D721Med (cell line): Measurements from ENCODE around the gene CRYBG3.
"Not testable (repeated sequence)": the region's sequence is repeated elsewhere in the genome, so short reads cannot be mapped to it uniquely, and the experiment has no call there.

Experiments used
- DNase-seq: peaks from one replicate; pipeline ENCODE4 v3.0.0; 2011; ENCODE audit warnings: low spot score; ENCODE audit not compliant: insufficient read length
- FAIRE-seq: peaks from 2 replicates; lab custom pipeline; 2011; peaks lifted over from hg19 to GRCh38; lab: Jason Lieb, UNC
- TF ChIP-seq, protein P1 (sequence below): IDR thresholded peaks from 2 replicates; pipeline ENCODE4 v1.5.1; 2012; ENCODE audit warnings: mild to moderate bottlenecking, control low read depth; ENCODE audit not compliant: insufficient read depth; ENCODE audit errors: missing control alignments

CRYBG3 gene

DNA sequence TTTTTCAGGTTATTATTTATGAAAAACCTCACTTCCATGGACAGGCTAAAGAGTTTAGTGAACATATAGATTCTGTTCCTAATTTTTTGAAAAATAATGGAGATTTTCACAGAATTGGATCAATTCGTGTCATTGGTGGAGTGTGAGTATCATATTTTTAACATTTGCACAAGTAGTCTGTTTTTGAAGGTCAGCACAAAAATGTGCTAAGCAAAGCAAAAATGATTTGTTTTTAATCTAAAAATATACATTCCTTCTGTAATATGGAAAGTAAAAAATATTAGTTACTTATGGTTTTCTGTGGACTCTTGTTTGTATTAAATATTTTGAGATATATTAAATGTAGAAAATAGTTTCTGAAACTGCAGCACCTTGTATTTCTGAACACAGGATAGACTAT, 71.0 kb downstream of the CRYBG3 start:
- TF ChIP-seq, protein P1, sequence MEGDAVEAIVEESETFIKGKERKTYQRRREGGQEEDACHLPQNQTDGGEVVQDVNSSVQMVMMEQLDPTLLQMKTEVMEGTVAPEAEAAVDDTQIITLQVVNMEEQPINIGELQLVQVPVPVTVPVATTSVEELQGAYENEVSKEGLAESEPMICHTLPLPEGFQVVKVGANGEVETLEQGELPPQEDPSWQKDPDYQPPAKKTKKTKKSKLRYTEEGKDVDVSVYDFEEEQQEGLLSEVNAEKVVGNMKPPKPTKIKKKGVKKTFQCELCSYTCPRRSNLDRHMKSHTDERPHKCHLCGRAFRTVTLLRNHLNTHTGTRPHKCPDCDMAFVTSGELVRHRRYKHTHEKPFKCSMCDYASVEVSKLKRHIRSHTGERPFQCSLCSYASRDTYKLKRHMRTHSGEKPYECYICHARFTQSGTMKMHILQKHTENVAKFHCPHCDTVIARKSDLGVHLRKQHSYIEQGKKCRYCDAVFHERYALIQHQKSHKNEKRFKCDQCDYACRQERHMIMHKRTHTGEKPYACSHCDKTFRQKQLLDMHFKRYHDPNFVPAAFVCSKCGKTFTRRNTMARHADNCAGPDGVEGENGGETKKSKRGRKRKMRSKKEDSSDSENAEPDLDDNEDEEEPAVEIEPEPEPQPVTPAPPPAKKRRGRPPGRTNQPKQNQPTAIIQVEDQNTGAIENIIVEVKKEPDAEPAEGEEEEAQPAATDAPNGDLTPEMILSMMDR = no peak
- DNase-seq (no peak), FAIRE-seq (no peak)

DNA sequence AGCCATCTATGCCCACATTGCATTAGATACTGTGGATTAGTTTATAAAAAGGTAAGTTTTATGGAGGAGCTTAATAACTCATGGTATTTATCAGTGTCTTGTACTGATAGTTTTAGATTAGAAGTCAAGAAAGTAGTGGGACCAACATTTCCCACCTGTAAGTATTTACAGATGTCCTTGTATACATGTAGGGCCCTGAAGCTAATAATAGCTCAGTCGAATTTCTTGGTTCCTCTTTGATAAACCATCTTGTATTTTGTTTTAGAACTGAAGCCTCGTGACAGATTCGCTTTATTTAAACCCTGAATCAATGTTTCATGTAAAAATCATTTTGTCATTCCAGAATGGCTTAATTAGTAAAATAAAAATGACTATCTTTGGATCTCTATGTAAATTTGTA, 73.4 kb downstream of the CRYBG3 start:
- TF ChIP-seq, protein P1 = no peak
- no peak for FAIRE-seq
- no peak for DNase-seq

DNA sequence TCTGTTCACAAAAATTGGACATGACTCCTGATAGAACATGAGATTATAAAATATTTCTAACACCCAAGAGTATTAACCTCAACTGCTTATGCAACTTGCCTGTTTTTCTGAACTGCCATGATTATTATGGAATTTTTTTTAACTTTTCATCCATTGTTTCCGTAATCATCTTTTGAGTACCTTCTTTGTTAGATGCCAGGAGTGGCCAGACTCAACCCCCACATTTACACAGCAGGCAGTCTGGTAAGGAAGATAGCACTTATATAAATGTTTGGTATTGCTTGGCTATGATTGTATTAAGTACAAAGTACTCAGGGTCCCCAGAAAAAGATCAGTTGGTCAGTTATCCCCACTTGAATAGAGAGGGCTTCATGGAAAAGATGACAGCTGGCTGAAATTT, 74.3 kb downstream of the CRYBG3 start:
- DNase-seq = no peak
- TF ChIP-seq, protein P1 = no peak
- no peak for FAIRE-seq

DNA sequence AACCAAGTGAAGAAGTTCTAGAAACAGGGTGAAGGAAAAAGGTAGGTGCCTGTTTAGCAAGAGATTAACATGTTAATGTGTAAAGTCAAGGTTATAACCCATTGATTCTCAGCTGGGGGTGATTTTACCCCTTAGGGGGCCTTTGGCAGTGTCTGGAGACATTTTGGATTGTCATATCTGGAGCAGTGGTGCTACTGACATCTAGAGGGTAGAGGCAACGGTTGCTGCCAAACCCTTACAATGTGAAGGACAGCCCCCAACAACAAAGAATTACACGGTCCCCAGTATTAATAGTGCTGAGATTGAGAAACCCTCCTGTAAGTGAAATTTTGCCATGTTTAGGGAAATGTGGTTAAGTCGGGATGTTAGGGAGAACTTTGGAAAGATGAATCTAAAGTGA, 74.7 kb downstream of the CRYBG3 start:
- TF ChIP-seq, protein P1 = no peak
- no peak for DNase-seq

GRCh38 chr3:97899331-97899730, 77.5 kb downstream of the CRYBG3 start:
- DNase-seq (no peak), FAIRE-seq (no peak)
- TF ChIP-seq, protein P1 = no peak

More for the DNA sequence above, 74.7 kb downstream of the CRYBG3 start:
- FAIRE-seq = no peak

DNA sequence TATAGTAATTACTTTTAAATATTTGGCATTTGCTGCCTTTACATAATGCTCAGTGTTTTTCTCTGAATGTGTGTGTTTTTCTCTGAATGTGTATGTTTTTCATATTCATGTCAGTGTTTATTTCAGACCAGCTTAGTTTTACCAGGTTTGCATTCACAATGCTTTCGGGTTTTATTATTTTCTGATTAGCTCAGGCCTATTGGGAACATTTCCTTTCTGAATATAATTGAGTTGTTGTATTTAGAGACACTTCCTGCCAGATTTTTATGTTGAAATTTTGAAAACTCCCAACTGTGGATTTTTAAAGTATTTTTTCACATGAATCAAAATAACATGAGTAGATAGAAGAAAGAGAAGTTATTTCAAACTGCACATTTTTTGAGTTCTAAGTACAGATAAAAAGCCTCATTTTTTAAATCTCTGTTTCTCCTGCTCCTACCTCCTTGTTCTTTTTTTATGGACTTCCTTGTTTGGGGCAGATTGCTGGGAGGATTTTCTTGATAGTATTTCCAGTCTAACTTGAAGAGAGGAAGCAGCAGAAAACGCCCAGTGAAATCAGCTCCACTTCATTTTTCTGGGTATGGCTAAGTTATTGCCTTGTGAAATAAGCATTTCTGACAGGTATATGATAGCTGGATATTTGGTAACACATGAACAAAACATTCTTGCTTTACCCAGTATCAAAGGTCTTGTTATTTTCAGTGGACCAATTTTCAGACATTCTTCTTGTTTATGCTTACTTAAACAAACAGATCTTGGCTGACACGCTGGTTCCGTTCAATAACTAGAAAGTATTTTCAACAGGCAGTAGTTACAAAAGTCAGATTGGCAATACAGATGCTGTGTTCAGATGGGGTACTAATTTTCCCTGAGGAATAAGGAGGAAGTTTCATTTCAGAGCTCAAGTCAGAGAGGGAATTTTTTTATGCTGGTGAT, 79.8 kb downstream of the CRYBG3 start:
- DNase-seq (no peak), FAIRE-seq (no peak)
- TF ChIP-seq, protein P1 = no peak

DNA sequence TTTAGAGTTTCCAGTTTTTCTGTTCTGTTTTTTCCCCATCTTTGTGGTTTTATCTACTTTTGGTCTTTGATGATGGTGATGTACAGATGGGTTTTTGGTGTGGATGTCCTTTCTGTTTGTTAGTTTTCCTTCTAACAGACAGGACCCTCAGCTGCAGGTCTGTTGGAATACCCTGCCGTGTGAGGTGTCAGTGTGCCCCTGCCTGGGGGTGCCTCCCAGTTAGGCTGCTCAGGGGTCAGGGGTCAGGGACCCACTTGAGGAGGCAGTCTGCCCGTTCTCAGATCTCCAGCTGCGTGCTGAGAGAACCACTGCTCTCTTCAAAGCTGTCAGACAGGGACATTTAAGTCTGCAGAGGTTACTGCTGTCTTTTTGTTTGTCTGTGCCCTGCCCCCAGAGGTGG, 88.0 kb downstream of the CRYBG3 start:
- not testable (repeated sequence) for FAIRE-seq, DNase-seq

DNA sequence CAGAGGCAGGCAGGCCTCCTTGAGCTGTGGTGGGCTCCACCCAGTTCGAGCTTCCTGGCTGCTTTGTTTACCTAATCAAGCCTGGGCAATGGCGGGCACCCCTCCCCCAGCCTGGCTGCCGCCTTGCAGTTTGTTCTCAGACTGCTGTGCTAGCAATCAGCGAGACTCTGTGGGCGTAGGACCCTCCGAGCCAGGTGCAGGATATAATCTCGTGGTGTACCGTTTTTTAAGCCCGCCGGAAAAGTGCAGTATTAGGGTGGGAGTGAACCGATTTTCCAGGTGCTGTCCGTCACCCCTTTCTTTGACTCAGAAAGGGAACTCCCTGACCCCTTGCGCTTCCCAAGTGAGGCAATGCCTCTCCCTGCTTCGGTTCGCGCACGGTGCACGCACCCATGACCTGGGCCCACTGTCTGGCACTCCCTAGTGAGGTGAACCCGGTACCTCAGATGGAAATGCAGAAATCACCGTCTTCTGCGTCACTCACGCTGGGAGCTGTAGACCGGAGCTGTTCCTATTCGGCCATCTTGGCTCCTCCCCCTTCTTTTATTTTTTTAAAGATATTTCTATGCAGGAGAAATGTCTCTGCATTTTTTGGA, 88.5 kb downstream of the CRYBG3 start:
- not testable (repeated sequence) for DNase-seq, FAIRE-seq
